Omental fat pad (tissue), 4 donors: Measurements from ENCODE around the gene SLC24A3. TPM values are rescaled to one million over a fixed set of nuclear protein-coding genes. Genes with fewer than 3 reads are reported as not detected.
"Not testable (repeated sequence)": the region's sequence is repeated elsewhere in the genome, so short reads cannot be mapped to it uniquely, and the experiment has no call there.

Experiments
- ATAC-seq: fragments of 150-250 bp; one replicate; pipeline ENCODE4 v1.9.1; 2016; ENCODE audit warnings: mild to moderate bottlenecking, moderate library complexity; ENCODE audit not compliant: low FRiP score
- DNase-seq: peaks from one replicate; pipeline ENCODE4 v3.0.0-alpha.2; 2019; ENCODE audit warnings: low spot score
- CTCF ChIP-seq, 3 donors: fragments of 450-650 bp; IDR thresholded peaks; one replicate each; pipeline ENCODE4 v1.5.1; 2016 to 2017; ENCODE audit warnings: antibody characterized with exemption in 3 of 3, mild to moderate bottlenecking in 3 of 3, moderate library complexity in 2 of 3
- total RNA-seq, 4 donors: library from RNA; depleted of rRNA; stranded (reverse); fragments of >200 nt; gene quantifications; one replicate each; pipeline ENCODE4 v1.1.0, GENCODE V29; 2016

Gene SLC24A3
- total RNA-seq, 4 donors from 2014 or later: 6.3 to 14.0 (median 9.2) TPM

GRCh38 chr20:19750907-19751636, 538.6 kb downstream of the SLC24A3 start:
- TF ChIP-seq CTCF (IDR thresholded peaks at IDR 0.05): no peak
- DNase-seq (no peak), ATAC-seq (no peak)

- ATAC-seq, DNase-seq: not testable (repeated sequence)
These were observed 541.8 kb downstream of the SLC24A3 start for GRCh38 chr20:19754201-19754600.

- DNase-seq (no peak), ATAC-seq (no peak)
- no peak for TF ChIP-seq CTCF (IDR thresholded peaks at IDR 0.05)
These were observed 544.5 kb downstream of the SLC24A3 start for GRCh38 chr20:19756761-19757486.

GRCh38 chr20:19757487-19758132, 545.2 kb downstream of the SLC24A3 start:
- TF ChIP-seq CTCF (IDR thresholded peaks at IDR 0.05): no peak
- DNase-seq (peak; percentile 51), ATAC-seq (peak; percentile 88)

GRCh38 chr20:19758133-19758500, 545.7 kb downstream of the SLC24A3 start, which contains the start of gene RIN2:
Gene RIN2 (plus strand): TSS chr20:19758258. CDS start chr20:19889602, 131,344 bp downstream.
- DNase-seq (no peak), ATAC-seq (peak; percentile 63)
- no peak for TF ChIP-seq CTCF (IDR thresholded peaks at IDR 0.05)

GRCh38 chr20:19758501-19759331, 546.3 kb downstream of the SLC24A3 start:
- ATAC-seq (peak; percentile 38), DNase-seq (no peak)
- no peak for TF ChIP-seq CTCF (IDR thresholded peaks at IDR 0.05)

- TF ChIP-seq CTCF (IDR thresholded peaks at IDR 0.05): no peak
- no peak for ATAC-seq
These were observed 547.9 kb downstream of the SLC24A3 start for GRCh38 chr20:19760371-19760721.

More at GRCh38 chr20:19760371-19760721, 547.9 kb downstream of the SLC24A3 start:
- no peak for DNase-seq
